GM10248 (cell line): ENCODE measurements around the gene KCNC3.

Experiments used
- CTCF ChIA-PET: fragments of 300-600 bp; sonication (Branson Sonifier 250); formaldehyde crosslinking; extraction: SDS; loops from one replicate; lab custom pipeline; 2021; ENCODE audit warnings: antibody characterized with exemption; lab: Yijun Ruan, JAX
- POLR2A ChIA-PET: fragments of 350-650 bp; sonication (Branson Sonifier 250); formaldehyde crosslinking; extraction: SDS; loops from one replicate; lab custom pipeline; 2020; ENCODE audit warnings: antibody characterized with exemption; lab: Yijun Ruan, JAX
- DNase-seq: peaks from one replicate; pipeline ENCODE4 v3.0.0; 2012; ENCODE audit errors: extremely low spot score
- CTCF ChIP-seq: IDR thresholded peaks from 2 replicates; pipeline ENCODE4 v1.5.1; 2012; ENCODE audit warnings: mild to moderate bottlenecking, low read depth; ENCODE audit errors: extremely low read depth, missing control alignments, control extremely low read depth

The KCNC3 gene

DNA sequence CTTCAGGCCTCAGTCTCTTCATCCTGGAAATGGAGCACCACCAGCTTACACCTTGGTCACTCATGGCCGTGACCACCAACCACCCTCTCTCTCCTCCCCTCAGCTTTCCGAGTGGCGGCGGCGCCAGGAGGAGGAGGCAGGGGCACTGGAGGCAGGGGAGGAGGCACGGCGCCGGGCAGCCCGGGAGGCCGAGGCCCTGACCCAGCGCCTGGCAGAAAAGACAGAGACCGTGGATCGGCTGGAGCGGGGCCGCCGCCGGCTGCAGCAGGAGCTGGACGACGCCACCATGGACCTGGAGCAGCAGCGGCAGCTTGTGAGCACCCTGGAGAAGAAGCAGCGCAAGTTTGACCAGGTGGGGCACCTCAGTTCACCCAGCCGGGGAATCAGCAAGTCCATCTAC lies 47.7 kb downstream of the KCNC3 start:
- ChIA-PET CTCF (interaction anchor here (0.9 to 2.0 kb wide), 3 partner anchors 9 to 48 kb away, joined by 3 to 5 read pairs (median 3); partner anchors contain the start of gene KCNC3), POLR2A (no interaction called here)
- no peak for DNase-seq
- no peak for TF ChIP-seq CTCF

DNA sequence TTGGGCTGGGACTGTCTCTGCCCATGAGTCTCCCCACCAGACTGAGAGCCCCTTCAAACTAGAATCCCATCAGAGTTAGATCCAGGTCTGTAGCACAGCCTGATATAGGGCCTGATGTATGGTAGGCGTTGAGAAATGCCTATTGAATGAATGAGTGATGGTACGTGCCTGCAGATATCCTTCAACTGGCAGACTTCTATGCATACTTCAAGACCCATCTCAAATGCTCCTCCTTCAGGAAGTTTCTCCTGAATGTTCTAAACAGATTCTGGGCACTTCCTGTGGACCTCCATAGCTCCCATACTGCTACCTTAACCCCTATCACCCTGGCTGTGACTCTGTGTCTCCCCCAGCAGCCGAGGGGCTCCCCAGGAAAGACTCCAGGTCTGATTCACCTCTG lies 48.2 kb downstream of the KCNC3 start:
- DNase-seq: no peak
- CTCF ChIA-PET: interaction anchor here (1.3 to 2.0 kb wide), 2 partner anchors 10 to 33 kb away, joined by 3 to 5 read pairs; no protein-coding TSS in a partner anchor
- TF ChIP-seq CTCF: no peak
- POLR2A ChIA-PET: no interaction called here

GRCh38 chr19:50280074-50280473 lies 49.1 kb downstream of the KCNC3 start:
- no peak for DNase-seq
- ChIA-PET CTCF (interaction anchor here (1.3 to 2.0 kb wide), 2 partner anchors 11 to 32 kb away, joined by 3 to 5 read pairs; no protein-coding TSS in a partner anchor), POLR2A (no interaction called here)
- no peak for TF ChIP-seq CTCF

DNA sequence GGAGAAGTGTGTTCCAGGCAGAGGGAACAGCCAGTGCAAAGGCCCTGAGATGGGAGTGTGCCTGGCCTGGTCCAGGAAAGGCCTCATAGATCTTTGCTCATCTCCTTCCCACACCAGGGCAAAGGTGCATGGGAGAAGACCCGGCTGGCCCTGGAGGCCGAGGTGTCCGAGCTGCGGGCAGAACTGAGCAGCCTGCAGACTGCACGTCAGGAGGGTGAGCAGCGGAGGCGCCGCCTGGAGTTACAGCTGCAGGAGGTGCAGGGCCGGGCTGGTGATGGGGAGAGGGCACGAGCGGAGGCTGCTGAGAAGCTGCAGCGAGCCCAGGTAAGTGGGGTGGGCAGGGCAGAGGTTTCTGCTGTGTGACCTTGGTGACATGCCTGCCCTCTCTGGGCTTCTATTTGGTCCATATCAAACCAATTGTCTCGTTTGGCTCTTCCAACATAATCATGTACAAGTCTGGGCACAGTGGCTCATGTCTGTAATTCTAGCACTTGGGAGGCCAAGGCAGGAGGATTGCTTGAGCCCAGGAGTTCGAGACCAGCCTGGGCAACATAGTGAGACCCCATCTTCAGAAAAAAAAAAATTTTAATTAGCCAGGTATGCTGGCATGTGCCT lies 51.1 kb downstream of the KCNC3 start:
- POLR2A ChIA-PET: no interaction called here
- no peak for DNase-seq
- CTCF ChIA-PET: interaction anchor here (0.7 kb wide), 1 partner anchor 10 kb away, joined by 3 read pairs; no protein-coding TSS in a partner anchor
- TF ChIP-seq CTCF: no peak

GRCh38 chr19:50276370-50277063 lies 52.7 kb downstream of the KCNC3 start:
- CTCF ChIA-PET: interaction anchor here (1.4 kb wide), 1 partner anchor 24 kb away, joined by 4 read pairs; no protein-coding TSS in a partner anchor
- POLR2A ChIA-PET: no interaction called here
- TF ChIP-seq CTCF: no peak
- no peak for DNase-seq

DNA sequence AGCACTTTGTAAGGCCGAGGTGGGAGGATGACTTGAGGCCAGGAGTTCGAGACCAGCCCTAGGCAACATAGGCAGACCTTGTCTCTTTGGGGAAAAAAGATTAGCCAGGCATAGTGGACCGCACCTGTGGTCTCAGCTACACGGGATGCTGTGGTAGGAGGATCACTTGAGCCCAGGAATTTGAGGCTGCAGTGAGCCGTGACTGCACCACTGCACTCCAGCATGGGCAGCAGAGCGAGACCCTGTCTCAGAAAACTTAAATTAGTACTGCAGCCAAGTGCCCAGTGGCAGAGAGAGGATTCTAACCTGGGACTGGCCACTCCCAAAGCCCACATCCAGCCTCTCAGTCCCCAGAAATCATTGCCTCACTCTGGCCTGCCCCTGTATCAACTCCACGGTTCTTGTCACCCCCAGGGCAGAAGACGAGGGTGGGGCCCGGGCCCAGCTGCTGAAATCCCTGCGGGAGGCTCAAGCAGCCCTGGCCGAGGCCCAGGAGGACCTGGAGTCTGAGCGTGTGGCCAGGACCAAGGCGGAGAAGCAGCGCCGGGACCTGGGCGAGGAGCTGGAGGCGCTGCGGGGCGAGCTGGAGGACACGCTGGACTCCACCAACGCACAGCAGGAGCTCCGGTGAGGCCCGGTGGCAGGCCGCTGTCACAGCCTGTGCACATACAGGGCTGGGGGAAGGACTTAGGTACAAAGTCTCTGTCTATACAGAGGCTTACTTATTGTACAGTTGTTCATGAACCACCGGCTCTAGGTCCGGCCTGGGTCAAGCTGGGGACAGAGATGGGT lies 53.4 kb downstream of the KCNC3 start:
- no peak for DNase-seq
- TF ChIP-seq CTCF: no peak
- ChIA-PET CTCF (interaction anchor here (1.4 kb wide), 1 partner anchor 24 kb away, joined by 4 read pairs; no protein-coding TSS in a partner anchor), POLR2A (no interaction called here)
